ENCODE data around the gene NR4A3.

NR4A3 gene

DNA sequence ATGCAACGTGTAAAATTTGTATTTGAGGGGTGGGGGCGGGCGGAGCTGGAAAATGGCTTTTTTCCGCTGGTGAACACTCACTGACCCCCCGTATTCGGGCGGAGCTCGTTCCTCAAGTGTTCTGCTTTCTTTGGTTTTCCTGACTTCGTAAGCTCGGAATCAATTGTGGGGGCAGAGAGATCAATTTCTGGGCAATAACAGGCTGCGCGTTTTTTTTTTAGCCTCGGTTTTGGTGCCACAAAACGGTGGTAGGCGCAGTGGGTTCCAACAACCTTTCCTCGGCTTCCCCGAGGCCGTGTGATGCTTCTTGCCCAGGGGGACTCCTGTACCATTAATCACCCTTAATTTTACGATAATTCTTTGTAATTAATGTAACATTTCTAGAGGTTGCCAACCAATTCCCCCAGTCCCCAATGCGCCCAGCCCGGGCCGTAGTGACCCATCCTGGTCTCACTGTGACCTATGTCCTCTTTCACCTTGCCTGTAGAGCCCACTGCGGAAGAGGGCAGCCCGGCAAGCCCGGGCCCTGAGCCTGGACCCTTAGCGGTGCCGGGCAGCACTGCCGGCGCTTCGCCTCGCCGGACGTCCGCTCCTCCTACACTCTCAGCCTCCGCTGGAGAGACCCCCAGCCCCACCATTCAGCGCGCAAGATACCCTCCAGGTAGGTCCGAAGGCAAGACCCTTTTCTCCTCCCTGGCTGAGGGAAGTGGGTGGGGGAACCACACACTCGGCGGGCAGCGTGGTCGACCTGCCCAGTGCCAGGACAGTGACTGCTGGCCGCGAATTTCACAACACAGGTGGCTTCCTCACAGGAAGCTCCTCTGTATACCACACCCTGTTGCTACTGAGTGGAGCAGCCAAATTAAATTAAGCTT is 3.7 kb downstream of the NR4A3 start:
- DNase-seq (ENCODE audit: insufficient read length, low spot score) = no peak
- TF ChIP-seq, protein P1, sequence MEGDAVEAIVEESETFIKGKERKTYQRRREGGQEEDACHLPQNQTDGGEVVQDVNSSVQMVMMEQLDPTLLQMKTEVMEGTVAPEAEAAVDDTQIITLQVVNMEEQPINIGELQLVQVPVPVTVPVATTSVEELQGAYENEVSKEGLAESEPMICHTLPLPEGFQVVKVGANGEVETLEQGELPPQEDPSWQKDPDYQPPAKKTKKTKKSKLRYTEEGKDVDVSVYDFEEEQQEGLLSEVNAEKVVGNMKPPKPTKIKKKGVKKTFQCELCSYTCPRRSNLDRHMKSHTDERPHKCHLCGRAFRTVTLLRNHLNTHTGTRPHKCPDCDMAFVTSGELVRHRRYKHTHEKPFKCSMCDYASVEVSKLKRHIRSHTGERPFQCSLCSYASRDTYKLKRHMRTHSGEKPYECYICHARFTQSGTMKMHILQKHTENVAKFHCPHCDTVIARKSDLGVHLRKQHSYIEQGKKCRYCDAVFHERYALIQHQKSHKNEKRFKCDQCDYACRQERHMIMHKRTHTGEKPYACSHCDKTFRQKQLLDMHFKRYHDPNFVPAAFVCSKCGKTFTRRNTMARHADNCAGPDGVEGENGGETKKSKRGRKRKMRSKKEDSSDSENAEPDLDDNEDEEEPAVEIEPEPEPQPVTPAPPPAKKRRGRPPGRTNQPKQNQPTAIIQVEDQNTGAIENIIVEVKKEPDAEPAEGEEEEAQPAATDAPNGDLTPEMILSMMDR (IDR thresholded peaks at IDR 0.05; ENCODE audit: insufficient read depth, missing control alignments) = no peak
- FAIRE-seq = no peak

DNA sequence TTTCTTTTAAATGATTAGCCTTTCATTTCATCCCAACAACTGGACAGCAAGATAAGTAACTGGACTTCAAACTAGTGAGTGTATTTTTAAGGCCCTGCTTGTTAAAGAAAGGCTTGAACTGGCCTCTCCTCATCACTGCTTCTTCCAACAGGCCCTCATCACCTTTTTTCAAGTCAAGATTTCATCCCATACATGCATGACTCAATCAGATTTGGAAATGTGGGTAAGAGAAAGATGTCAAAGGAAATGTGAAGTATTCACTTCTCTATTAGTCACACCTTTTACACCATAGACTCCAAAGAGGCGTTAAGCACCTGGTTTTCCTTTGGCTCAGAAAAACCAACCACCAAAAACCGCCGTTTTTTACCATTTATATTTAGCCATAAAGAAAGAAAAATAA is 4.9 kb downstream of the NR4A3 start:
- FAIRE-seq = no peak
- no peak for DNase-seq (ENCODE audit: insufficient read length, low spot score)
- TF ChIP-seq, protein P1 (IDR thresholded peaks at IDR 0.05; ENCODE audit: insufficient read depth, missing control alignments) = no peak

- DNase-seq (ENCODE audit: insufficient read length, low spot score) (no peak), FAIRE-seq (no peak)
- TF ChIP-seq, protein P1 (IDR thresholded peaks at IDR 0.05; ENCODE audit: insufficient read depth, missing control alignments) = no peak
Measured at GRCh38 chr9:99827244-99827643, 5.6 kb downstream of the NR4A3 start.

GRCh38 chr9:99828054-99828416 is 6.3 kb downstream of the NR4A3 start:
- no peak for DNase-seq (ENCODE audit: insufficient read length, low spot score)
- TF ChIP-seq, protein P1 (IDR thresholded peaks at IDR 0.05; ENCODE audit: insufficient read depth, missing control alignments) = no peak
- FAIRE-seq = no peak

DNA sequence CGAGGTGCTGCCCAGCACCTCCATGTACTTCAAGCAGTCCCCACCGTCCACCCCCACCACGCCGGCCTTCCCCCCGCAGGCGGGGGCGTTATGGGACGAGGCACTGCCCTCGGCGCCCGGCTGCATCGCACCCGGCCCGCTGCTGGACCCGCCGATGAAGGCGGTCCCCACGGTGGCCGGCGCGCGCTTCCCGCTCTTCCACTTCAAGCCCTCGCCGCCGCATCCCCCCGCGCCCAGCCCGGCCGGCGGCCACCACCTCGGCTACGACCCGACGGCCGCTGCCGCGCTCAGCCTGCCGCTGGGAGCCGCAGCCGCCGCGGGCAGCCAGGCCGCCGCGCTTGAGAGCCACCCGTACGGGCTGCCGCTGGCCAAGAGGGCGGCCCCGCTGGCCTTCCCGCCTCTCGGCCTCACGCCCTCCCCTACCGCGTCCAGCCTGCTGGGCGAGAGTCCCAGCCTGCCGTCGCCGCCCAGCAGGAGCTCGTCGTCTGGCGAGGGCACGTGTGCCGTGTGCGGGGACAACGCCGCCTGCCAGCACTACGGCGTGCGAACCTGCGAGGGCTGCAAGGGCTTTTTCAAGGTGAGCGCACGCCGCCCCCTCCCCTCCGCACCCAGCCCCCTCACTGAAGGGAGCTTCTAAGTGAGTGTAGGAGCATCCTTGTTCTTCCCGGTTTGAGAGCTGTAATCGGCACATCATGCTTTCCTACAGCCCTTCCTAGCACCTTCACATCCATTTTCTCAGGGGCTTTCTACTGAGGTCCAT is 6.9 kb downstream of the NR4A3 start:
- TF ChIP-seq, protein P1 (IDR thresholded peaks at IDR 0.05; ENCODE audit: insufficient read depth, missing control alignments) = no peak
- FAIRE-seq = no peak
- no peak for DNase-seq (ENCODE audit: insufficient read length, low spot score)

DNA sequence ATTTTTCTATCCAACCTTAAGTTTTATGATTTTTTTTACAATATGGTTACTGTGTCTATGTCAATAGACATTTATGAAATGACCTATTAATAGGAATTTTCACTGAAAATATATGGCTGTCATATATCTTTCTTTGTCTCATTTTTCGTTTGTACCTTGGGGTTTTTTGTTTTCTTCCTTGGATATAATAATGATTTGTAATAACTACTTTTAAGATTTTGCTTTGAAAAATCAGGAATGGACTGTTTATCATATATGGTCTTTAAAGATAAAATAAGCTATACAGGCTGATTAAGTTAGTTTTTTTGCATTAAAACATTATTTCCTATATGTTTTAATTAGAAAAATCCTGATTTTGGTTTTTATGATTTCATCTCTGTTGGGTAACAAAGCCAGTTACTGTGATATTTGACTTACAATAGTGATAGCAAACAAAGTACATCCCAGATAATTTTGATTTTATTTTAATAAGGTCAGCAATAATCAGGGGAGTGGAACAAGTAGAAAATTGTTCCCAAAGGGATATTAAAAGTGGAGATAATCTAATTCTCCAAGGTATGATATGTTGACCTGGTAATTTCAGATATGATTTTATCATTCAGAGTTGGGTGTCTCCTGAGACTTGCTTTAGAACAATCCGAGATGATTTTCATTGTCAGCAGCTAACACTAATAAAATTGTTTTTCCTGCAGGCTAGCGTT is 10.3 kb downstream of the NR4A3 start:
- FAIRE-seq = no peak
- DNase-seq (ENCODE audit: insufficient read length, low spot score) = no peak
- TF ChIP-seq, protein P1 (IDR thresholded peaks at IDR 0.05; ENCODE audit: insufficient read depth, missing control alignments) = no peak

Measured in D721Med (cell line).